Stimulated activated CD8-positive, alpha-beta memory T cell treated with anti-CD3 and anti-CD28 coated beads, Interleukin-4, amount 100 ng/mL, for 24 hours (primary cell): ENCODE data around the gene B3GALT6.
"Not testable (repeated sequence)": the region's sequence is repeated elsewhere in the genome, so short reads cannot be mapped to it uniquely, and the experiment has no call there.

Source experiments
- DNase-seq: peaks from one replicate; pipeline ENCODE4 v3.0.0-alpha.2; 2020; ENCODE audit warnings: low read depth

The B3GALT6 gene

GRCh38 chr1:1245178-1245816, 13.3 kb downstream of the B3GALT6 start:
- DNase-seq: no peak

DNA sequence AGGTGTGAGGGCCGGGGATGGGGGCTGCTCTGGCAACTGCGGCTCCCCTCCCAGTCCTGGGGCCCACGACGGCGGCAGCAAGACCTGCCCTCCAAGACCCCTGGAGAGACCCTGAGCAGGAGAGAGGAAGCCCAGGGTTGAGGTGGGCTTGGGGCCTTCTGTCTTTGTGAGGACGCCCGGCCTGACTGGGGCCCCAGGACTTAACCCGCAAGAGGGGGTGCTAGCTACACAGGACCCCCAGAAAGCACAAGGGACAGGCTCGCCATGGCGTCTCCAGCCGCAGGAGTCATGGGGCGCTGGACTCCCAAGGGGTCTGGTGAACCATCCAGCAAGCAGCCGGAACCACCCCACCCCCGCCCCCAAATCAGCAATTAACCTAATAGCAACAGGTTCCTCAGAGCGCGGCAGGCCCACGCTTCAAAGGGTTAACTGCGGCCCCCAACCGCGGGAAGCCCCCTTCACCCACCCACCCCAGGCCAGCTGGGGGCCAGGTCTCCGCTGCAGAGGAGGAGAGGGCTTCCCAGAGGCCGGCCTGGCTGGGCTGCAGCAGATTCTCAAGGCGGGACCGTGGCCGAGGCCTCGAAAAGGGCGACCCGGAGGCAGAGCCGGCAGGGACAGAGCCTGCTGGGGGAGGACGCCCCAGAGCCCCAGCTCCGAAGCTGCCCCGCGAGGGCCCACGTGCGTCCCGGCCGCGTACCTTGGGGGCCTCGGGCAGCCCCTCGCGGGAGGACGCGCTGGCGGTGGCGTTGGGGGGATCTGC, 14.0 kb downstream of the B3GALT6 start:
- DNase-seq: no peak

GRCh38 chr1:1246577-1247340, 14.7 kb downstream of the B3GALT6 start, which contains the start of gene C1QTNF12:
Gene C1QTNF12, minus strand, starts transcription at chr1:1246722. Its CDS starts 32 bp downstream, at chr1:1246690.
- no peak for DNase-seq

DNA sequence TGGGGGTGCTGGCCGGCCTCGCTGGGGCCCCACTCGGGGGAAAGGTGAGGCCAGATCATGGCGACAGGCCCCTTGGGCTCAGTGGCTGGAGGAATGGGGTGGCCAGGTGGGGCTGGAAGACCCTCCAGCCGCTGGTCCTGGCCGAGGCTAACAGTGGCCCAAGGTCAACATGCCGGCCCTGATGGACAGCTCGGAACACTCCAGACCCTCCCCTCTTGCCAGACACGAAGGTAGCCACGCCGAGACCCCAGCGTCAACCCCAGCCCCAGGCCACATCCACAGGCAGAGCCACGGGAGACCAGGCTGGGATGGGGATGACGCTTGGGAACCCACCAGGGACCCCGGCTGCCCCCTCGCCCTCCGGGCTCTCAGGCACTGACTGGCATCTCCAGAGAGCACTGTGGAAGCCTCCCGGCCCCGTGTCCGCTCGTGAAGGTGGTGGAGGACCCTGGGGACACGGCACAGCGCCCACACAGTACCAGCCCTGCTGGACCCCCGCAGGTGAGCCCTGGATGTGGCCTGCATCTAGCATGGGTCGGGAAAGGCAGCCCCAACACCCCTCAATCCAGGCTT, 15.4 kb downstream of the B3GALT6 start:
- no peak for DNase-seq

DNA sequence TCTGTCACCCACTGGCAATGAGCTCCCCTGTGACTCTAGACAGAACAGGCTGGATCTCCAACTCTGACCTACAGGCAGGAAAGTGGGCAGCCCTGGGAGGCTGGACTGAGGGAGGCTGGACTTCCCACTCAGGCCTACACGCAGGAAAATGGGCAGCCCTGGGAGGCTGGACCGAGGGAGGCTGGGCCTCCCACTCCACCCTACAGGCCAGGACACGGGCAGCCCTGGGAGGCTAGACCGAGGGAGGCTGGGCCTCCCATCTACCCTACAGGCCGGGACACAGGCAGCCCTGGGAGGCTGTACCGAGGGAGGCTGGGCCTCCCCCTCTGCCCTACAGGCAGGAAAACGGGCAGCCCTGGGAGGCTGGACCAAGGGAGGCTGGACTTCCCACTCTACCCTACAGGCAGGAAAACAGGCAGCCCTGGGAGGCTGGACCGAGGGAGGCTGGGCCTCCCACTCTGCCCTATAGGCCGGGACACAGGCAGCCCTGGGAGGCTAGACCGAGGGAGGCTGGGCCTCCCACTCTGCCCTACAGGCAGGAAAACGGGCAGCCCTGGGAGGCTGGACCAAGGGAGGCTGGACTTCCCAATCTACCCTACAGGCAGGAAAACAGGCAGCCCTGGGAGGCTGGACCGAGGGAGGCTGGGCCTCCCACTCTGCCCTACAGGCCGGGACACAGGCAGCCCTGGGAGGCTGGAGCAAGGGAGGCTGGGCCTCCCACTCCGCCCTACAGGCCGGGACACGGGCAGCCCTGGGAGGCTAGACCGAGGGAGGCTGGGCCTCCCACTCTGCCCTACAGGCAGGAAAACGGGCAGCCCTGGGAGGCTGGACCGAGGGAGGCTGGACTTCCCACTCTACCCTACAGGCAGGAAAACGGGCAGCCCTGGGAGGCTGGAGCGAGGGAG, 16.2 kb downstream of the B3GALT6 start:
- not testable (repeated sequence) for DNase-seq

GRCh38 chr1:1250786-1251284, 18.8 kb downstream of the B3GALT6 start:
- DNase-seq: peak; percentile 71

DNA sequence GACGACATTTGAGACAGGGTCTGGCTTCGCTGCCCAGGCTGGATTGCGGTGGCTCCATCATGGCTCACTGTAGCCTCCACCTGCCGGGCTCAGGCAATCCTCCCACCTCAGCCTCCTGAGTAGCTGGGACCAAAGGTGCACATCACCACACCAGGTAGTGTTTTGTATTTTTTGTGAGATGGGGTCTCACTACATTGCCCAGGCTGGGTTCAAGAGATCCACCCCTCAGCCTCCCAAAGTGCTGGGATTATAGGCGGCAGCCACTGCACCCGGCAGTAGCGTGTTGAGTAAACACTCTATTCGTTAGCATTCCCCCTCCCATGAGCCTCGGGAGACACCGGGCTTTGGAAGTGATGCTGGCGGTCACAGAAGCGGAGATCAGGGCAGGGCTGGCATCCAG, 21.3 kb downstream of the B3GALT6 start:
- DNase-seq: no peak

GRCh38 chr1:1253972-1254666, 22.1 kb downstream of the B3GALT6 start:
- no peak for DNase-seq

GRCh38 chr1:1254667-1254998, 22.6 kb downstream of the B3GALT6 start:
- DNase-seq: no peak

DNA sequence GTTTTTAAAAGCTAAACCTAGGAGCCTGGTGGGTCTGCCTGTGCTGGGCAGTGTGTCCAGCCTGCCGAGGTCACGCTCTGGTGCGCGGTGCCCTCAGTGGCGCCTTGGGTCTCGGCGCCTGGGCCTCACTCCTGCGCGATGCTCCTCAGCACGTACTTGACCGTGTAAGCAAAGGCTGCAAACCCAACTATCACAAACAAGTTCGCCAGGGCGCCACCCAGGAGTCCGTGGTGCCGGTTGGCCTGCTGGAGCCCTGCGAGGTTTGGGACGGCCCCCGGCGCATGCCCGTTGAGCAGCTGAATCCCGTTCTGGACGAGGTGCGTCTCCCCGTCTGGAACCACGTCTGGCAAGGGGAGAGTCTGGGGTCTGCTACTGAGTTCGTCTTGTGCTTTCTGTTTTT, 23.0 kb downstream of the B3GALT6 start:
- no peak for DNase-seq

- DNase-seq: no peak
Measured at GRCh38 chr1:1255611-1256010, 23.6 kb downstream of the B3GALT6 start.

DNA sequence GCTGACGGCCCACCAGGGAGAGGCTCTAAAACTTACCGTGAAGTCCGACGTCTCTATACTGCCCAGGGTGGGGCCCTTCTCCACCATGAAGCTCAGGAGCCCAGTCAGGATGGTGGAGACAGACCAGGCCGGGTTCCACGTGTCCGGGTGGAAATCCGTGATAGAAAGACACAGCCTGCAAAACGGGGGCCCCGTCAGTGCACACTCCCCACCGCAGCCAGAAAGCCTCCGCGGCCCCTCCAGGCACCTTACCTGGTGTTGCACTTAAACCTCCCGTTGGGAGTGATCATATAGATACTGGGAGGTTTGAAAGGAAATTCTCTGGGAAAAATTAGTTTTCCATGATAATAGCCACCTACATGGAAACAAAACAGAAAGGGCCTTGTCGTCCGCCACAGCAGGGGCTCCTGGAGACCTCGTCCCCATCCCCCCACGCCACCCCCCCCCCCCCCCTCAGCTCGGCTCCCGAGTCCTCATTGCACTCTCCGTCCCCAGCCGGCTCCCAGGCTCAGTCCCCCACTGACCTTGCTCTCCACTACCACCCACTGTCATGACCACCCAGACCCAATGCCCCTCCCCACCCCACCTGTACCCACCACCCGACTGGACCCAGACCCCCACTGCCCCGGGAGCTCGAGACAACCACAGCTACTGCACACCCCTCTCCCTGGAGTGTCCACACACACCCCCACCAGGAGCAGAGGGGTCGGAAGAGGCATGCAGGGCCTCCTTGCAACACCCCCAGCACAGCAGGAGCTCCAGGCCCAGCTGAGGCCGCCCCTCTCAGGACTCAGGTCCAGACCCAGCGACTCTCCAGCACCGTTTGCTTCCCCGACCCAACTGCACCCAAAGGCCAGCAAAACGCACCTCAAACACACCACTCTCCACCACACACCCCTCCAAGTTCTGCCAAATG, 25.2 kb downstream of the B3GALT6 start:
- DNase-seq: no peak

- DNase-seq: no peak
Measured at GRCh38 chr1:1259119-1259488, 27.1 kb downstream of the B3GALT6 start.

GRCh38 chr1:1259540-1259939, 27.5 kb downstream of the B3GALT6 start:
- DNase-seq: no peak

GRCh38 chr1:1259951-1260600, 28.0 kb downstream of the B3GALT6 start:
- no peak for DNase-seq

DNA sequence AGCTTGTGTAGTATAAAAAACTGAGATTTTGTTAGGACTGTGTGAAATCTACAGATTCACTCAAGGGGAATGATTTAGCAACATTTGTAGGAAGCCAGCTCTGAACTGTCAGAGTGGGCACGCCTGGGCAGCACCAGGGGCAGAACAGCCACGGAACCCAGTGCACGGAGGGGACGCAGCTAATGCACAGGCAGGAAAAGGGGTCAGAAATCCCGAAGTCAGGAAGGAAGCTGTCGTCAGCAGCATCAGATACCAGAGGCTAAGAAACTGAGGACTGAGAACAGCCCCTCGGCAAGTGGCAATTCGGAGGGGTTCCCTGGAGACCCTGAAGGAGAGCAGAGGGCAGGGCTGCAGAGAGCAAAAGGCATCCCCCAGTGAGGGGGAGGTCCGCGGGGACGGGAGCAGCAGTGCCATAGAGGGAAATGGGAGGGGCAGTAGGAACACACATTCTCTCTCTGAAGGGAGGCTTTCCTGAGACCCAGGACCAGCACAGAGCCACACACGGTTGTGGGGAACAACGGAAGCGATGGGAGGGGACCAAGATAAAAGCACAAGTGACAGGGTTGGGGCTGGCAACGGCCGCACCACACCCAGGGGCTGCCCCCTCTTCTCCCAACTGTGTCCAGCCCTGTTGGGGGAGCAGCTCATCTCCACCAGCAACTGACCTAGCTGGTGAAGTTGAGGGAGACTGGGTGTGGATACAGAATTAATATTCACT, 29.0 kb downstream of the B3GALT6 start:
- no peak for DNase-seq

- DNase-seq: no peak
Measured at GRCh38 chr1:1262071-1262470, 30.0 kb downstream of the B3GALT6 start.

GRCh38 chr1:1262758-1263157, 30.7 kb downstream of the B3GALT6 start:
- DNase-seq: no peak

GRCh38 chr1:1264026-1264425, 32.0 kb downstream of the B3GALT6 start:
- no peak for DNase-seq
